ENCODE measurements around the gene SMYD3.

GRCh38 chr1:246350745-246351144 is 156.3 kb downstream of the SMYD3 start:
- TF ChIP-seq CTCF (IDR thresholded peaks at IDR 0.05; ENCODE audit: poor library complexity, severe bottlenecking) (no peak), MXI1 (conservative IDR thresholded peaks at IDR 0.05; ENCODE audit: poor library complexity, severe bottlenecking) (no peak), POLR2AphosphoS5 (IDR thresholded peaks at IDR 0.05) (no peak), REST (IDR thresholded peaks at IDR 0.05; ENCODE audit: borderline replicate concordance) (no peak), EP300 (conservative IDR thresholded peaks at IDR 0.05; ENCODE audit: poor library complexity, severe bottlenecking) (no peak), EZH2 (IDR thresholded peaks at IDR 0.05; ENCODE audit: borderline replicate concordance, insufficient read depth, low read length, poor library complexity, severe bottlenecking) (no peak), SMC3 (conservative IDR thresholded peaks at IDR 0.05; ENCODE audit: poor library complexity) (no peak), TAF1 (IDR thresholded peaks at IDR 0.05; ENCODE audit: low read depth) (no peak), RAD21 (conservative IDR thresholded peaks at IDR 0.05) (no peak)

All from neural cell (in vitro differentiated cells).